GM23338 (cell line): ENCODE data around the gene PHAX.

Experiments
- CREB1 ChIP-seq: fragments of 250-450 bp; sonication (Bioruptor Pico); IDR thresholded peaks from 2 replicates; pipeline ENCODE4 v1.5.0; 2020; ENCODE audit warnings: low read depth, mild to moderate bottlenecking, moderate library complexity
- CTCF ChIP-seq, 2 experiments: fragments of 200-600 bp in 1 of 2; sonication (generic) in 1 of 2; conservative IDR thresholded peaks; 2 replicates each; pipeline versions ENCODE4 v1.5.1 to v1.6.1; 2016 to 2017; ENCODE audit warnings: antibody characterized with exemption in 2 of 2, low read depth in 2 of 2, mild to moderate bottlenecking in 2 of 2, moderate library complexity in 1 of 2
- EZH2 ChIP-seq: fragments of 200-600 bp; sonication (generic); IDR thresholded peaks from one replicate; pipeline ENCODE4 v1.8.0; 2017; ENCODE audit warnings: antibody characterized with exemption, mild to moderate bottlenecking, low read depth; ENCODE audit not compliant: unreplicated experiment
- EZH2phosphoT487 ChIP-seq: fragments of 200-600 bp; sonication (generic); IDR thresholded peaks from one replicate; pipeline ENCODE4 v1.8.1; 2018; ENCODE audit warnings: antibody characterized with exemption; ENCODE audit not compliant: unreplicated experiment
- POLR2AphosphoS5 ChIP-seq: IDR thresholded peaks from 2 replicates; pipeline ENCODE4 v1.6.1; 2016; ENCODE audit warnings: antibody characterized with exemption, low read depth
- REST ChIP-seq: IDR thresholded peaks from one replicate; pipeline ENCODE4 v1.6.1; 2018; ENCODE audit warnings: antibody characterized with exemption; ENCODE audit not compliant: unreplicated experiment

- TF ChIP-seq CTCF (conservative IDR thresholded peaks at IDR 0.05; ENCODE audit: low read depth in 2 of 2) (peak; percentile 52 to 73), REST (peak; percentile 25), POLR2AphosphoS5 (peak; percentile 100), EZH2 (no peak), EZH2phosphoT487 (no peak), CREB1 (CRISPR knock-in tag) (0 out of 2 replicates have a peak, but pooled peaks have one; percentile 7)
Measured at GRCh38 chr5:126594748-126595485, 5.8 kb upstream of the PHAX start, which contains the start of gene ALDH7A1.
